Astrocyte of the spinal cord (primary cell): ENCODE results near the gene ARHGEF39.

ENCODE experiments used
- DNase-seq: peaks from one replicate; pipeline ENCODE4 v3.0.0; 2011; ENCODE audit warnings: low read depth, low spot score
- H3K4me3 ChIP-seq: 2 replicates; pipeline ENCODE4 v1.5.1; 2011; ENCODE audit warnings: low read depth, mild to moderate bottlenecking, low read length, moderate library complexity
- in situ Hi-C: cut with HindIII; loops from 2 replicates; pipeline ENCODE4 v1.10.0; 2017; ENCODE audit warnings: low sequenced_read_pairs
- TF ChIP-seq, protein P1 (sequence below): IDR thresholded peaks from 2 replicates; pipeline ENCODE4 v1.5.1; 2012; ENCODE audit warnings: low read depth, mild to moderate bottlenecking, low read length, inconsistent platforms

Gene ARHGEF39

DNA sequence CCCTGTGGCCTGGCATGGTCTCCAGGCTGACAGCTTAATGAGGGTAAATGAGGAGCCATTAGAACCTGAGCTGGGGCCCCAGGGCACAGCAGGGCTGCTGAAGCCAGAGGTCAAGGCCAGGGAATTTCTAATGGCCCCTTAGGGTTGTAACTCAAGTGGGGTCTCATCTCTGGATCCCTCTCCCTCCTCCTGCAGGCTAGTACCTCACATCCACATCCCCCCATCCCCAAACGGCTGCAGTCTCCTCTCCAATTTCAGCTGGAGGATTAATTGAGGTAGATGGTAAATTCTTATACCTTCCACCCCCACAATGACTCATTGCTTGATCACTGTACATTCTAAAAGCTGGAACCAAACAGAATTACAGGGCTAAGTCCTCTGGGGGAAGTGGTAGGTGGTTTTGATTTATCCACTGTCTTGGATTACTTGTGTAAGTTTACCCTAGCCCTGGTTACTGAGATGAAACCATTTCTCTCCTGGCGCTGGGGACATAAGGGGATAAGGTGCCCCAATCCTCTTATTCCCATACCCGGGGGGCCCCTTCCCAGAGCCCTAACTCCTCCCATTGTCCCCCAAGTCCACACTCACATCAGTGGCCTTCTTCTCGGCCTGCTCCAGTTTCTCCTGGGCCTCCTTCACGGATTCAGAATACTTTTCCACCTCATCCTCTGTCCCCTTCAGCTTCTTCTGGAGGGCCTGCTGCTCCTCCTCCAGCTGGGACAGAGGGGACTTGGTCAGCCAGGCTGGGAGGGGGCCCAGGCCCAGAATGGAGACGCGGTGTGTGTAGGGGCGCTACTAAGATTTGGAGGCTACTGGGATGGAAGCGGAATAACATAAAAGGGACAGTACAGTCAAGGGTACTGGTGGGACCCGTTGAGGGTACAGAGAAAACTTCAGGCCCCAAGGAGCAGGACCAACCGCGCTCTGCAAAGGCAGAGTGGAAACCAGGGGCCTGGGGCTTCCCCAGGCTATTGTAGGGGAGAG, 23.9 kb upstream of the ARHGEF39 start:
- in situ Hi-C loops, result no loop called here
- H3K4me3 ChIP-seq, result peak overlapping the region; percentile 87
- DNase-seq, result peak; percentile 87
- TF ChIP-seq, protein P1, sequence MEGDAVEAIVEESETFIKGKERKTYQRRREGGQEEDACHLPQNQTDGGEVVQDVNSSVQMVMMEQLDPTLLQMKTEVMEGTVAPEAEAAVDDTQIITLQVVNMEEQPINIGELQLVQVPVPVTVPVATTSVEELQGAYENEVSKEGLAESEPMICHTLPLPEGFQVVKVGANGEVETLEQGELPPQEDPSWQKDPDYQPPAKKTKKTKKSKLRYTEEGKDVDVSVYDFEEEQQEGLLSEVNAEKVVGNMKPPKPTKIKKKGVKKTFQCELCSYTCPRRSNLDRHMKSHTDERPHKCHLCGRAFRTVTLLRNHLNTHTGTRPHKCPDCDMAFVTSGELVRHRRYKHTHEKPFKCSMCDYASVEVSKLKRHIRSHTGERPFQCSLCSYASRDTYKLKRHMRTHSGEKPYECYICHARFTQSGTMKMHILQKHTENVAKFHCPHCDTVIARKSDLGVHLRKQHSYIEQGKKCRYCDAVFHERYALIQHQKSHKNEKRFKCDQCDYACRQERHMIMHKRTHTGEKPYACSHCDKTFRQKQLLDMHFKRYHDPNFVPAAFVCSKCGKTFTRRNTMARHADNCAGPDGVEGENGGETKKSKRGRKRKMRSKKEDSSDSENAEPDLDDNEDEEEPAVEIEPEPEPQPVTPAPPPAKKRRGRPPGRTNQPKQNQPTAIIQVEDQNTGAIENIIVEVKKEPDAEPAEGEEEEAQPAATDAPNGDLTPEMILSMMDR, result no peak

DNA sequence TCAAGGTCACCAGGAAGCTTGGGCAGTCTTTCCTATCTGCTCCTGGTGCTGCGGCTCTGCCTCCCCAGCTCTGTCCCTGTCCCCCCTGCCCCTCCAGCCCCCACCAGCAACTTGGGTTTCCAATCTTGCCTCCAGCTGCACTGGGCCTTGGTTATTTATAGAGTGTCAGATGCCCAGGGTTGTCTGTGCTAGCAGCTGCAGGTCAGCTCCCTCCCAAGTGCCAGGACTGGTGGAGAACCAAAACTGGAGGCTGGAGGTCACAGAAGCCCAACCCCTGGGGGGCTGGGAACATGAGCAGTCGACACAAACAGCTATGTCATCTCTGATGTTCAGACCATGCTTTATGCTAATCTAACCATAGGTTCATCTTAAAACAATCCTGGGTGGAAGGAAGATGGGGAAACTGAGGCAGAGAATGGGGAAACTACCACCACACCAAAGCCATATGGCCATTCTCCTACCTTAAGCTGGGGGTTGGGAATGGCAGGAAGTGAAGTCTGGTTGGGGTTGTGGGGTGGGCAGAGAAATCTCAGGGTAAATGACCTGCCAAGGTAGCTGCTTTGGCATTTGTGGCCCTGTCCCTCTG, 23.1 kb upstream of the ARHGEF39 start:
- in situ Hi-C loops, result no loop called here
- no peak for DNase-seq
- peak overlapping the region; percentile 87 for H3K4me3 ChIP-seq
- TF ChIP-seq, protein P1, result no peak

DNA sequence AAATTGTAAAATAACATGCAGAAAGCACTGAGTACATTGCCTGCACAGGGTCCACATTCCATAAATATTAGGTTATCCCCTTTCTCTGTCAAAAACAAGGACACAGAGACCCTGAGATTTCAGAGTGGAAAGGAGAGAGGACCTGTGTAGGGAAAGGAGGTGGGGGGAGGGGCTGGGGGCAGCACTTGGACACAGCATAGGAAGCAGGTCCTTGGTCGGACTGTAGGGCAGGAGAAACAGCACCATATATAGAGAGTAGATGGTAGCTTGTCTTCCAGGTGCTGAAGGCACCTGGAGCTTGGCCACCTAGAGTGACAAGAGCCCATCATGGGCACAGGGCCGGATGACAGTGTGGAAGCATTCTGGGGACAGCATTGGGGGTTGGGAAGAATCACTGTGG, 22.3 kb upstream of the ARHGEF39 start:
- in situ Hi-C loops, result no loop called here
- no peak for DNase-seq
- TF ChIP-seq, protein P1, result no peak
- peak overlapping the region; percentile 87 for H3K4me3 ChIP-seq

DNA sequence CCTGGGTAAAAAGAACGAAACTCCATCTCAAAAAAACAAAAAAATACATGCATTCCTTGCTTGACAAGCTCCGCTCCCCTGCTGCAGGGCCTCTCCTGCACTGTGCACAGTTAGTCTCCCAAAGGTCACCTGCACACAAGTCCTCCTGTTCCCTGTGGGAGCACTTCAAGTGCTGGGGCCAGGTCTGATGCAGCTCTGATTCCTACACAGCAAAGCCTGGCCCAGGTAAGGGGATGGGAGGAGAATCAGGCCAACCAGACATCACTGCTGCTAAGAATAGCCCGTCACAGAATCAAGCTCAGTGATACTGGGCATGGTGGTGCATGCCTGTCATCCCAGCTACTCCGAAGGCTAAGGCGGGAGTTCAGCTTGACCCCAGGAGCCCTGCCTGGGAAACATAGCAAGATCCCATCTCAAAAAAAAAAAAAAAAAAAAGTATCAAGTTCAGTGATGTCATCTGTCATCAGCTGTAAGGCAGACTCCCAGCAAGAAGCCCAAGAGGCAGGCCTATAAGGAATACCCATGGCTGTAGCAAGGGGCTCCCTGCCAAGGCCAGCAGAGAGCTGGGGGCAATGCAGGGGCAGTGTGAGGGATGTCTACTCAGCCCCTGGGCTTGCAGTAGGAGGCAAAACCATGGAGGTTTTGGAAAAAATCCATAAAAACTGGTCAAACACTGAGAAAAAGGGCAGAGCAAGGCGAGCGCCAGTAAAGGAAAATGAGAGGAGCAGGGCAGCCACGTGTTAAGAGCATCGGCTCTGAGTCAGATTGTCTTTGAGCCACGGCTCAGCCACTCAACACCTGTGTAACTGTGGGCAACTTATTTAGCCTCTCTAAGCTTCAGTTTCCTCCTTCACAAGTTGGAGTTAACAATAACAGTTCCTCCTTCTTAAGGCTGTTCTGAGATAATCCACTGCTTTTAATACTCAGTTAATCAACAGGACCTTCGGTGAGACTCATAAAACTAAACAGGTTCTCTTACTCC, 21.5 kb upstream of the ARHGEF39 start:
- TF ChIP-seq, protein P1, result no peak
- in situ Hi-C loops, result no loop called here
- DNase-seq, result peak; percentile 69
- H3K4me3 ChIP-seq, result peak overlapping the region; percentile 87

DNA sequence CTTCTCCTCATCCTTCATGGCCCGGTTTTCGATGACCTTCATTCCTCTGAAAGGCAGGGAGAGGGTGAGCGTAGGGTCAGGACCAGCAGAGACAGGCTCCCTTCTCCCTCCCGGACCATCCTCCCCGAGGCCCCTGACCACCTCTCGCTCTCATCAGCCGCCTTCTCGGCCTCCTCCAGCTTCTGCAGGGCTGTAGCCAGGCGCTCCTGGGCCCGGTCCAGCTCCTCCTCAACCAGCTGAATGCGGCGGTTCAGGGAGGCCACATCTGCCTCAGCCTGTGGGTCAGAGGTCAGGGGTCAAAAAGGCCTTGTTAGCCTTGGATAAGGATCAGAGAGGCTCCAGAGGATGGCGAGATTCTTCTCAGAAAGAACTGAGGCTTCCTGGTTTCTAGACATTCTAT, 20.5 kb upstream of the ARHGEF39 start:
- TF ChIP-seq, protein P1, result no peak
- DNase-seq, result no peak
- in situ Hi-C loops, result no loop called here
- H3K4me3 ChIP-seq, result no peak overlapping the region

DNA sequence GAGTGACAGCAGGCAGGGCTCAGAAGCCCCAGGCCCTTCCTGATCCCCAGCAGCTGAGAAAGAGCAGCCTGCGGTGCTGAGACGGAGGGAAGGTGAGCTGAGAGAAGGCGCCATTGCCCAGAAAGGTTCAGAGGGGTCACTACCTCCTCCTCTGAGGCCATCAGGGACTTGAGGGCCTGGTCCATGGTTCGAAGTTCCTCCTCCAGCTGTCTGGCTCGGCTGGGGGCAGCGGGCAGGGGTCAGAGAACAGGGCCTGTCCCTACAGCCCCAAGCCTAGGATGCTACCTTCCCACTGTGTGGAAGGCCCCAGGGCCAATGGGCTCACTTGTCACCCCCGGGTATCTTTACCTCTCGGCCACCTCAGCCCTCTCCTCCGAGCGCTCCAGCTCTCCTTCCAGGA, 19.9 kb upstream of the ARHGEF39 start:
- H3K4me3 ChIP-seq, result no peak overlapping the region
- in situ Hi-C loops, result no loop called here
- TF ChIP-seq, protein P1, result no peak
- no peak for DNase-seq
